GDM1 (cell line): ENCODE data around the gene SH3D21.
A peak's percentile ranks its signal among the peaks of the same experiment; 100 is the strongest.

Experiments used
- DNase-seq: peaks from one replicate; lab custom pipeline; 2025; lab: John Stamatoyannopoulos, UW

Gene SH3D21

GRCh38 chr1:36303650-36304360, 2.4 kb upstream of the SH3D21 start:
- DNase-seq = no peak

- DNase-seq = peak; percentile 64
Measured at GRCh38 chr1:36304521-36304920, 1.6 kb upstream of the SH3D21 start.

- no peak for DNase-seq
Measured at GRCh38 chr1:36304970-36305914, 926 bp upstream of the SH3D21 start.

DNA sequence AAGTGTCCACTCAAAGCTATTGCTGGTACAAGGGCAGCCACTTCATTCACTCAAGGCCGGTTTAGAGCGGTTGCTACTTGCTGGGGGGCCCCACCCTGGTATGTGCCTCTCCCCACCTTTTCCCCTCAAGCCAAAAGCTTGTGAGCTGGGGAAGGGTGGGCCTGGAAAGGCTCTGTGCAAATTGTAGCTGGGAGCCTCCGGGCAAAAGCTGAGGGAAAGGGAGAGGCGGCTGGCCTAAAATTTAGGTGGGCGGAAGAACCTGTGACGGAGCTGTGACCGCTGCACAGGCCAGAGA, 306 bp upstream of the SH3D21 start:
- no peak for DNase-seq

DNA sequence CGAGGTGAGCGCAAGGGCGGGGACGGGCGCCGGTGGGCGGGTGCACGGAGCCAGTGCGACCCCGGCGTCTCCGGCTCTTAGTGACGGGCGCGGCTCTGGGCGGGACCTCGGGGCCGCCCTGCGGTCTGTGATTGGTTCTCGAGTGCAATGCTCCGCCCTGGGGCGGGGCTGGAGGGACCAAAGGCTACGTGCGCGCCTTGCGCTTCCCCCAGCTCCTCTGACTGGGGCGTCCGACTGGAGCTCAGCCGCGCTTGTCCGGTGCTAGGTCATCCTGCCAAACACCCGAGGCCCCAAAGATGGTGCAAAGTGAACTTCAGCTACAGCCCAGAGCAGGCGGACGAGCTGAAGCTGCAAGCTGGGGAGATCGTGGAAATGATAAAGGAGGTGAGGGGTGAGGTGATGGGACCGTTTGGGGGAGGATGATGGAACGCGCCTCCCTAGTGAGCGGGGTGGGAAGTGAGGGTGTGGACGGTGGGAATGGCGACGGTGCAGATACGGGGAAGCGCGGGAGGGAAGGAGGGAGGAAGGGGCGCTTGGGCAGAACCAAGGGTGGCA, 811 bp downstream of the SH3D21 start:
- peak; percentile 5 for DNase-seq

GRCh38 chr1:36307601-36308330, 1.6 kb downstream of the SH3D21 start:
- no peak for DNase-seq

DNA sequence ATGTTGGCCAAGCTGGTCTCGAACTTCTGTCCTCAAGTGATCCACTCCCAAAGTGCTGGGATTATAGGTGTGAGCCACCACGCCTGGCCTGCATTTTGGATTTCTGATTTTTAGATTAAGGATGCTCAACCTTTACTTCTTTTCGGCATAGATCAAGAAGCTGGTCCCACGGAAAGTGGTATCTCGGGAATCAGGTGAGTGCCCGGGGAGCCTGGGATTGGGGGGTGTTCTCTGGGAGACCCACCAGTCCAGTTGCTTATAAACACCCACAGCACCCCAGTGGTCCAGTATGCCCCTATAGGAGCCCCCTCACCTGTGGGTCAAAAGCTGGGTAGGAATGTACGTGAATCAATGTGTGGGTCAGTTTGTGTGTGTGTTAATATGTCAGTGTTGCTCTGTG, 3.2 kb downstream of the SH3D21 start:
- DNase-seq = no peak

DNA sequence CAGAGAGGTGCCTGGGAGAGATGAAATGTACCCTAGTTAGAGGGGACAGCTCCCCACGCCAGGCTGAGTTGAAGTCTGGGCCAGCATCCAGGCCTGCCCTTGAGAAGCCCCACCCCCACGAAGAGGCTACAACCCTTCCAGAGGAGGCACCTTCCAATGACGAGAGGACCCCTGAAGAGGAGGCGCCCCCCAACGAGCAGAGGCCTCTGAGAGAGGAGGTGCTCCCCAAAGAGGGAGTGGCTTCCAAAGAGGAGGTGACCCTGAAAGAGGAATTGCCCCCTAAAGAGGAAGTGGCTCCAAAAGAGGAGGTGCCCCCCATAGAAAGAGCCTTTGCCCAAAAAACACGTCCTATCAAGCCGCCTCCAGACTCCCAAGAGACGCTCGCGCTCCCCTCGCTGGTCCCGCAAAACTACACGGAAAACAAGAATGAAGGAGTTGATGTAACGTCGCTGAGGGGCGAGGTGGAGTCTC, 14.2 kb downstream of the SH3D21 start:
- no peak for DNase-seq

DNA sequence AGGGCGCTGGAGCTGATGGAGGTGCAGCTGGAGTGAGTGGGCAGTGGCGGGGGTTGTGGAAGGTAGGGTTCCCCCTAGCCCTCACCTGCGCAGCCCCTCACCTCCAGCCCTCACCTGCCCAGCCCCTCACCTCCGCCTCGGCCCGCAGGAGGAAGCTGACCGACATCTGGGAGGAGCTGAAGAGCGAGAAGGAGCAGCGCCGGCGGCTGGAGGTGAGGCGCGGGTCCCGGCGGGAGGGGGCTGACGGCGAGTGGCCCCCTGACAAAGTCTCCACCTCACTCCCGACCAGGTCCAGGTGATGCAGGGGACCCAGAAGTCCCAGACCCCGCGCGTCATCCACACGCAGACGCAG, 14.6 kb downstream of the SH3D21 start:
- DNase-seq = no peak

DNA sequence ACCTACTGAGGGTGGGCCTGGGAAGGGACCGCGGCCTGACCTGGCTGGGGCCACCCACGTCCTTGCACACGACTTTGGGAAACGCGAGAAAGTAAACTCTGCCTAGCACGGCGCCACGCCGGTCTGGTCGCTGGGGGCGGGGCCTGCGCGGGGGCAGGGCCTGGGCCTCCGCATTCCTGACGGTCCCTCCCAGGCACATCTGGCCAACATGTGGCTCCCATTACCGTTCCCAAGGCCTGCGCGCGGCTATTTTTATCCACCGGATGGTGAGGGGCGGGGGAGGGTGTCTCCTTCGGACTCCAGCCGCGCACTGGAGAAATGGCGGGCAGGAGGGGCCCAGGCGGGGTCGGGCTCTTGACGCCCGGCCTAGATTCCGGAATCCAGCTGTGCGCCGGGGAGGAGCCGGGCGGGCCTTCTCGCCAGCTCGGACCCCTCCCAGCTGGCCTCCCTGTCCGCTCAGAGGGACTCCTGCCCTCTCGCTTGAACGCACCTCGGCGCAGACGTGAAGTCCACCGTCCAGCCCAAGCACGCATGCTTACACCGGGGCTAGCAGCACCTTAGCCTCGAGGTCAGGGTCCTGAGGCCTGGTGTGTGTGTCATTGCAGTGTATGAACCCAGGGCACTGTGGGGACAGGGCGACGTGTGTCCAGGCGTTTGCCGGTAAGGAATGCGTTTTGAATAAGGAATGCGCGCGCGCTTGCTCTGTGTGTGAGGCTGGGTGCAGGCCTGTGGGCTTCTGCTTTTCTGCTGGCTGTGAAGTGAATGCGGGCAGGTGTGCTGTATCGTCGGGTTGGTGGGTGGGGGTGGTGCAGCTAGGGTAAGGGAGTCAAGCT, 15.2 kb downstream of the SH3D21 start:
- no peak for DNase-seq

GRCh38 chr1:36322041-36322785, 16.0 kb downstream of the SH3D21 start:
- DNase-seq = no peak

DNA sequence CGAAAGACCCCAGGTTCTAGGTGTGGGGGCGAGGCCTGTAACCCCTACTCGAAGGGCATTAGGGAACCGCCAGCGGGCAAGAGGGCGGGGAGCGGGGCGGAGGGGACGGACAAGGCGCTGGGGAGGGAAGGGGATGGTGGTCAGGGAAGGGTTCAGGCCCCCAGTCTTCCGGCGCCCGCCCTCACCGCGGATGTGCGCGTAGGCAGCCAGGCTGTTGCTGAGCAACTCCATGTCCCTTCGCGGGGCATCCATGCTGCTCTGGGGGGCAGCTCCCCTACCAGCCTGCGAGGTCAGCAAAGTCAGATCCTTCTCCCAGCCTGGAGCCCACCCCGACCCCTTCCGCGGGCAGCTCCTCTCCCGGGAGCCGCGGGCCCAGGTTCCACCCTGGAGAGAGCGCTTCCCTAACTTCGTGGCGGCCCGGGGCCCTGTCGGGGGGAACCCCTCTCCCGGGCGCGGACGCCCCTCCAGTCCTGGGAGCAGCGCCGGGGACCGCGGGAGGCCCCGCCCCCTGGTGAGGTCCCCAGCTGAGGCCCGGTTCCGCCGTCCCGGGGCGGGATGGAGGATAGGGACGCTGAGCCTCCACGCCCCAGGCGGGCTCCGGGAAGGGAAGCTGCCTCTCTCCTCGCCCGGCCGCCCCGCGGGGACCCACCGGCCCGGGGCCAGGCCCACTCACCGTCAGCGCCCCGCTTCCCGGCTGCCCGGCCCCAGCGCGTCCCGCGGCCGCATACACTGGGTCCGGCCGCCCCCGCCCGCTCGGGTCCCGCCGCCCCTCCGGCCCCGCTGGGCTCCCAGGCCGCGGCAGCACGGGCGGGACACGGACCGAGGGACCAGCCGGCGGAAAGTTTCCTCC, 16.8 kb downstream of the SH3D21 start:
- no peak for DNase-seq

DNA sequence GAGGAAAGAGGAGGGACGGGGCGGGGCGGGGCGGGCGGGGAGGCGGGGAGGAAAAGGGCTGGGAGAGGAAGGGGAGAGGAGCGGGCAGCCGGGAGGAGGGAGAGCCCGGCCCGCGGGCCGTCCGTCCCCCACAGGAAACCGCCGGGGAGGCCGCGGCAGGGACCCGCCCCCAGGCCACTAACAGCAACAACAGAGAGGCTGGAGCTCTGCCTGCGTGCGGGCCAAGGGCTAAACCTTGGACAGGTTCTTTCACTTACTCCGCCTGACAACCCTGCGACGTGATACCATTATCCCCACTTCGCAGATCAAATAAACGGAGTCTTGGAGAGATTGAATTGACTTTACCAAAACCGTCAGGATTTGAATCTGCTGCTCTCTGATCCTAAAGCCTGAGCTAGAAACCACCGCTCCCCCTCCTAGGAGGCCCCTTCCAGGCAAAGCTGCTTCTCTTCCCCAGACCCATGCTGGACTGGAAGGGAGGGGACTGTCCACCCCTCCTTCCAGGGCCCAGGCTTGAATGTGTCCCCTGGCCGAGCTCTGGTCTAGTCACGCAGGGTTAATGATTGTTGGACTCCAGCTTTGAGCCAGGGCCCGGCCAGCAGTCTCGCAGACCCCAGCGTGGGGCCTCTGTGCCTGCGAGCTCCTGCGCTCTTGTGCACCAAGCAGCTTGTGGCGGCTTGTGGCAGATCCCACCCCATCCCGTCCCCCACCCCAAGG, 17.6 kb downstream of the SH3D21 start, which contains the start of gene EVA1B:
Gene EVA1B (minus strand): TSS at position 10 of the 717 bp plus-strand sequence. CDS start 608 bp downstream, outside the sequence.
- DNase-seq = peak; percentile 68

DNA sequence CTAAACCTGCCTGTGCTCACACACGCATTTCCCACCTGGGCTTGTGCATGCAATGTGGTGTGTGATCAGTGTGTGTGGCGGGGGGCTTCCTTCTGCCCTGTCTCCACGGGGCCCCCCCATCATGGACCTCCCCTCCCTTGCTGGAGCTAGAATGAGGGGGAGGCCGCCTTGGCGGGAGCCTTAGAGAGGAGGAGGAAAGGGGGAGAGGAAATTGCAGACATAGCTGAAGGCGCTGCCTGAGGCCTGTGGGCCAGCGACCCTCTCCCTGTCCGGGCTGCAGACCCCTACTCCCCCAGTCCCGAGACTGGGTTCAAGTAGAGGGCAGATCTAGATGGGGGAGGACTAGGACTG, 18.2 kb downstream of the SH3D21 start:
- no peak for DNase-seq

GRCh38 chr1:36326499-36326898, 20.3 kb downstream of the SH3D21 start:
- no peak for DNase-seq

DNA sequence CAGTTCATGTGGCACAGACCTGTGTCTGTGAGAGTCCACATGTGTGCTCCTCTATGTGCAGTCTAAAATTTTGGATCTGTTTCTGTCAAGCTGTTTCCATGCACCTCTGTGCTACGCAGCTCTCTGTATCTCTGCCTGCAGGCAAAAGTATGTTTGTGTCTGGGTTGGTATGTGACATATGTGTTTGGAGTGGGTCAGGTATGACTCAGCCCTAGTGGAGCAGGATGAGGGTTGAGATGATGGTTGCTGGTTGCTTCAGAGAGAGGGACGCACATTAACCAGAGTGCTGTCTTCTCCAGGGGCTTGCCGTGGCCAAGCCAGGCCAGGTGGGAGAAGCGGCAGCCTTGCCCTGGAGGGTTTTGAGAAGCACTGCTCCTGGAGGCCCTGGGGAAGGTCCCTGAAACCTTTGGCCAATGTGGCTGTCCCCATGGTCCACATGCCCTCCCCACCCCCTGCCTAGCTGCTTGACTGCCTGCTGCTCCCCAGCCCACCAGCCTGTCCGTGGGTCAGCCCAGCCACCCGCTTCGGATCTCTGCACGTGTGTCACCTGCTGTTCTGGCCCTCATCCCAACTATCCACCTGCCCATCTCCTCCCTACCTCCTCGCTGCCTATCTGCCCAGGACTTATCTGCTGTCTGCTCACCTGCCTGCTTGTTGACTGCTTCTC, 21.4 kb downstream of the SH3D21 start:
- no peak for DNase-seq

- no peak for DNase-seq
Measured at GRCh38 chr1:36328088-36328480, 21.9 kb downstream of the SH3D21 start.

GRCh38 chr1:36328713-36329112, 22.5 kb downstream of the SH3D21 start:
- no peak for DNase-seq

- no peak for DNase-seq
Measured at GRCh38 chr1:36329817-36330216, 23.6 kb downstream of the SH3D21 start.
